IMR-90 (cell line): Measurements from ENCODE around the gene DCD. TPM values are rescaled to one million over a fixed set of nuclear protein-coding genes. Genes with fewer than 3 reads are reported as not detected.

ENCODE experiments used
- ATAC-seq: fragments of 200-7000 bp; cut with Tn5 transposase; 2 replicates; pipeline ENCODE4 v1.9.1; 2020; ENCODE audit warnings: low read depth, mild to moderate bottlenecking, moderate library complexity
- BruUV-seq: library from RNA; stranded (reverse); fragments of 400-500 nt; replicated peaks from 2 replicates; lab custom pipeline; 2021; lab: Mats Ljungman, UMichigan
- CTCF ChIA-PET: fragments of 300-600 bp; formaldehyde crosslinking; extraction: SDS; loops from one replicate; lab custom pipeline; 2021; ENCODE audit warnings: antibody characterized with exemption; lab: Yijun Ruan, JAX
- POLR2A ChIA-PET: fragments of 300-600 bp; sonication (Branson Sonifier 250); formaldehyde crosslinking; loops from one replicate; lab custom pipeline; 2022; ENCODE audit warnings: antibody characterized with exemption; ENCODE audit not compliant: unreplicated experiment; lab: Charles Lee
- DNase-seq: peaks from one replicate; pipeline ENCODE4 v3.0.0; 2013
- H2AFZ ChIP-seq: replicated peaks from 2 replicates; pipeline ENCODE3; 2013; ENCODE audit warnings: low read length, mild to moderate bottlenecking; ENCODE audit not compliant: poor library complexity
- H2AK5ac ChIP-seq: 2 replicates; pipeline ENCODE4 v1.6.1; 2013; ENCODE audit warnings: low read depth, low read length, inconsistent platforms
- H2AK9ac ChIP-seq: replicated peaks from 2 replicates; pipeline ENCODE3; 2013; ENCODE audit warnings: mild to moderate bottlenecking, low read depth, low read length, moderate library complexity; ENCODE audit not compliant: poor library complexity
- H2BK120ac ChIP-seq: 2 replicates; pipeline ENCODE4 v1.6.1; 2013; ENCODE audit warnings: low read depth, low read length, inconsistent platforms
- H2BK15ac ChIP-seq: 3 replicates; pipeline ENCODE4 v1.6.1; 2013; ENCODE audit warnings: low read depth, low read length, inconsistent platforms
- H2BK20ac ChIP-seq: 2 replicates; pipeline ENCODE4 v1.6.1; 2013; ENCODE audit warnings: low read depth, mild to moderate bottlenecking, inconsistent platforms, low read length, moderate library complexity
- H2BK5ac ChIP-seq: 2 replicates; pipeline ENCODE4 v1.6.1; 2013; ENCODE audit warnings: mild to moderate bottlenecking, low read depth, low read length, inconsistent platforms; ENCODE audit not compliant: poor library complexity, severe bottlenecking
- H3K14ac ChIP-seq: replicated peaks from 2 replicates; pipeline ENCODE4 v1.6.1; 2013; ENCODE audit warnings: low read depth, low read length, inconsistent platforms
- H3K18ac ChIP-seq: 2 replicates; pipeline ENCODE4 v1.6.1; 2013; ENCODE audit warnings: low read depth, low read length, control low read depth
- H3K23ac ChIP-seq: 2 replicates; pipeline ENCODE4 v1.6.1; 2013; ENCODE audit warnings: low read depth, low read length, inconsistent platforms
- H3K27ac ChIP-seq: 2 replicates; pipeline ENCODE4 v1.5.1; 2013; ENCODE audit warnings: mild to moderate bottlenecking, control low read depth, low read length; ENCODE audit not compliant: insufficient read depth
- H3K27me3 ChIP-seq: 2 replicates; pipeline ENCODE4 v1.6.1; 2013; ENCODE audit warnings: low read length; ENCODE audit not compliant: control insufficient read depth, insufficient read depth
- H3K36me3 ChIP-seq: 2 replicates; pipeline ENCODE4 v1.6.1; 2013; ENCODE audit warnings: low read length, mixed read lengths; ENCODE audit not compliant: control insufficient read depth, insufficient read depth
- H3K4ac ChIP-seq: 2 replicates; pipeline ENCODE4 v1.6.1; 2013; ENCODE audit warnings: low read depth, low read length, inconsistent platforms
- H3K4me1 ChIP-seq: 2 replicates; pipeline ENCODE4 v1.6.1; 2013; ENCODE audit warnings: low read length, mixed read lengths; ENCODE audit not compliant: control insufficient read depth, insufficient read depth
- H3K4me2 ChIP-seq: 2 replicates; pipeline ENCODE4 v1.6.1; 2013; ENCODE audit warnings: low read depth, mild to moderate bottlenecking, control low read depth, low read length, moderate library complexity
- H3K4me3 ChIP-seq: 2 replicates; pipeline ENCODE4 v1.5.1; 2013; ENCODE audit warnings: low read depth, mild to moderate bottlenecking, control low read depth, low read length, moderate library complexity; ENCODE audit not compliant: insufficient read depth
- H3K56ac ChIP-seq: 2 replicates; pipeline ENCODE4 v1.6.1; 2013; ENCODE audit warnings: low read length, inconsistent platforms; ENCODE audit not compliant: insufficient read depth; ENCODE audit errors: extremely low read depth
- H3K79me1 ChIP-seq, 2 experiments: 2 replicates each; pipeline ENCODE4 v1.6.1; 2013; ENCODE audit warnings: low read length in 2 of 2, inconsistent platforms in 1 of 2, low read depth in 1 of 2
- H3K9ac ChIP-seq: 2 replicates; pipeline ENCODE4 v1.6.1; 2013; ENCODE audit warnings: low read depth, low read length, control low read depth
- H3K9me1 ChIP-seq: 2 replicates; pipeline ENCODE4 v1.6.1; 2013; ENCODE audit warnings: low read length, inconsistent platforms; ENCODE audit not compliant: insufficient read depth
- H3K9me3 ChIP-seq: 2 replicates; pipeline ENCODE4 v1.6.1; 2013; ENCODE audit warnings: low read length; ENCODE audit not compliant: control insufficient read depth, insufficient read depth
- H4K20me1 ChIP-seq: 2 replicates; pipeline ENCODE4 v1.6.1; 2013; ENCODE audit warnings: low read length, inconsistent platforms; ENCODE audit not compliant: insufficient read depth
- H4K5ac ChIP-seq: 2 replicates; pipeline ENCODE4 v1.6.1; 2013; ENCODE audit warnings: mild to moderate bottlenecking, low read depth, low read length, control low read depth
- H4K8ac ChIP-seq, 2 experiments: 2 replicates each; pipeline ENCODE4 v1.6.1; 2013; ENCODE audit warnings: low read depth in 2 of 2, low read length in 2 of 2, control low read depth in 1 of 2, inconsistent platforms in 1 of 2
- H4K91ac ChIP-seq: 2 replicates; pipeline ENCODE4 v1.6.1; 2013; ENCODE audit warnings: low read depth, low read length, inconsistent platforms; ENCODE audit not compliant: insufficient read depth
- POLR2A ChIP-seq: IDR thresholded peaks from 2 replicates; pipeline ENCODE4 v1.6.1; 2012; ENCODE audit warnings: mild to moderate bottlenecking, low read depth, low read length
- WGBS, 2 experiments: methylation state at CpG; one replicate each; pipeline versions ENCODE4 v1.1.5 to v1.1.7; 2013; ENCODE audit warnings: missing lambda C conversion rate in 2 of 2; ENCODE audit not compliant: insufficient read length in 1 of 2; ENCODE audit errors: extremely low coverage in 2 of 2; 5-methylcytosine and 5-hydroxymethylcytosine counted together
- dilution Hi-C: fragments of 300-500 bp; cut with HindIII; formaldehyde crosslinking; loops from one replicate; pipeline ENCODE4 v1.14.3; 2018; ENCODE audit warnings: low sequenced_read_pairs; ENCODE audit not compliant: unreplicated experiment
- in situ Hi-C: fragments of 300-500 bp; cut with MboI; formaldehyde crosslinking; loops from 3 replicates; pipeline ENCODE4 v1.14.3; 2019; ENCODE audit warnings: low sequenced_read_pairs, inconsistent platforms, mixed read lengths
- intact Hi-C: fragments of 100-400 bp; cut with micrococcal nuclease; formaldehyde crosslinking; loops from 2 replicates; pipeline ENCODE4 v1.10.0; 2022
- polyA plus RNA-seq, 3 experiments: library from polyadenylated mRNA; depleted of rRNA; stranded (reverse); fragments of >200 nt; gene quantifications; 2 replicates each; pipeline ENCODE4 v1.2.3, GENCODE V29; 2012; ENCODE audit warnings: low replicate concordance in 1 of 3
- total RNA-seq: library from RNA; depleted of rRNA; stranded (reverse); fragments of >200 nt; gene quantifications from 2 replicates; pipeline ENCODE4 v1.2.3, GENCODE V29; 2012

The DCD gene
- total and polyA plus RNA-seq, 2 of the 4 experiments (the other 2 are of a cell fraction) = not detected

DNA sequence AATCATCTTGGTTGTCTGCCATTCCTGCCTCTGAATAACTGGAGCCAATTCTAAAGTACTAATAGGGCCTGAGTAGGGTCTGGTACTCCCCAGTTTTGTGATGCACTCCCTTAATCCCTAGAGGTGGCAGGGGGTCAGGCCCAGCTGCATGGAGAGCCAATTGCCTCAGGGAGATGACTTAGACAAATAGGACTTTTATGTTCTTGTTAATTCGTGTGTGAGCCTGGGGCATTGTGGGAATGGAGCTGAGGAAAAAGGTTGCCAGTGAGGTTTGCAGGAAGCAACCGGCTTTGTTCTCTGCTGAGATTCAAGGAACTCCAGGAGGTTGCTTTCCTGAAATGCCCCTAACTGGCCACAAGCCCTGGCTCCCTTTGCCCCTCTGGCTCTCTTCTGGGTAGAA is 6.8 kb upstream of the DCD start:
- no peaks in the 10 kb centered on the region for H3K79me1 ChIP-seq
- dilution Hi-C loops = no loop called here
- H3K9me1 ChIP-seq = no peaks in the 10 kb centered on the region
- no peak overlapping the region for H4K8ac ChIP-seq
- H3K27ac ChIP-seq = no peak overlapping the region
- no peak overlapping the region for H3K14ac ChIP-seq
- in situ Hi-C loops = no loop called here
- no peaks in the 10 kb centered on the region for H3K36me3 ChIP-seq
- no peak for DNase-seq
- BruUV-seq = no TSS peak
- H3K18ac ChIP-seq = no peak overlapping the region
- H3K9me3 ChIP-seq = no peaks in the 10 kb centered on the region
- no peak overlapping the region for H3K4me2 ChIP-seq
- H2BK20ac ChIP-seq = no peak overlapping the region
- no peaks in the 10 kb centered on the region for H4K20me1 ChIP-seq
- no peak overlapping the region for H4K5ac ChIP-seq
- no peak overlapping the region for H3K9ac ChIP-seq
- 26% methylated on average over 2 of the region's 2 CpGs; no CpG with 5 or more reads in 1 of the 2 experiments for WGBS, 2 experiments
- H2BK5ac ChIP-seq = no peak overlapping the region
- no peaks in the 10 kb centered on the region for H3K4me1 ChIP-seq
- H3K56ac ChIP-seq = no peak overlapping the region
- no peak overlapping the region for H3K23ac ChIP-seq
- ChIA-PET POLR2A (no interaction called here), CTCF (no interaction called here)
- TF ChIP-seq POLR2A = no peak
- H4K91ac ChIP-seq = no peak overlapping the region
- no peak overlapping the region for H3K4me3 ChIP-seq
- no peak overlapping the region for H2AK9ac ChIP-seq
- no peaks in the 10 kb centered on the region; the same call in 1 of the 2 replicates for H3K27me3 ChIP-seq
- H2AK5ac ChIP-seq = no peak overlapping the region
- intact Hi-C loops = no loop called here
- no peak overlapping the region for H2BK120ac ChIP-seq
- no peak overlapping the region for H3K4ac ChIP-seq
- H2BK15ac ChIP-seq = no peak overlapping the region
- no peak for ATAC-seq
- H2AFZ ChIP-seq = no peak overlapping the region
